HEK293 (cell line): ENCODE results near the gene ANKRD37.

Experiments used
- CTCF ChIP-seq: fragments of 450-650 bp; formaldehyde crosslinking; IDR thresholded peaks from 2 replicates; pipeline ENCODE4 v1.5.1; 2016; ENCODE audit warnings: missing biosample characterization, missing genetic modification characterization
- ZBTB44 ChIP-seq: fragments of 450-650 bp; IDR thresholded peaks from 2 replicates; pipeline ENCODE4 v1.5.1; 2018; ENCODE audit warnings: missing biosample characterization, mild to moderate bottlenecking, missing genetic modification characterization
- ZBTB8A ChIP-seq: fragments of 450-650 bp; formaldehyde crosslinking; IDR thresholded peaks from 2 replicates; pipeline ENCODE4 v1.5.1; 2016; ENCODE audit warnings: missing biosample characterization, missing genetic modification characterization
- ZNF585B ChIP-seq: fragments of 450-650 bp; formaldehyde crosslinking; IDR thresholded peaks from 2 replicates; pipeline ENCODE4 v1.5.1; 2016; ENCODE audit warnings: missing biosample characterization, missing genetic modification characterization
- ZNF792 ChIP-seq: fragments of 450-650 bp; formaldehyde crosslinking; IDR thresholded peaks from 2 replicates; pipeline ENCODE4 v1.5.1; 2016; ENCODE audit warnings: missing biosample characterization, missing genetic modification characterization

- TF ChIP-seq ZBTB8A (tag by site-specific recombination) (no peak), ZBTB44 (tag by site-specific recombination) (no peak), ZNF792 (no peak), CTCF (tag by site-specific recombination) (no peak), ZNF585B (no peak)
Observed at GRCh38 chr4:185412412-185412811, 15.8 kb downstream of the ANKRD37 start.
